ENCODE data around the gene HS3ST5.

HS3ST5 gene

DNA sequence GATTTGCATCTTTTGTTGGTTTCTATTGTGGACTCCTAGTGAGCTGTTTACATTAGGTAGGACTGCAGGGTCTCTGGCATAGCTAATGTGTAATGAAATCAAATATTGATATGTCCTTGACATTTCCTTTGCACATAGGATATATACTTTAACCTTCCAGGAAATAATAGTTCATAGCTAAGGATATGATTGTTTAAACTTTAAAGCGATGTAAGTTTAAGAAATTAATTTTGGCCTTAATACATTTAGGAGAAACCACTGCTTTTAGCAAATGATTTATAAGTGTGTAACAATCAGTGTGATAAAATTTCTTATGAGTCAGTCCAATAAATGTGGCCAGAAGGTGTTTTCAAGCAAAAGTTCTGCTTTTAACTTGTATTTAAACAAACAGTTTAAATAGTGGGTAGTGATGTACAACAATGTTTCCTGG is 171.8 kb downstream of the HS3ST5 start:
- Histone ChIP-seq H2AFZ (ENCODE audit: low read depth, low read length) (no peak overlapping the region), H4K20me1 (ENCODE audit: insufficient read depth, low read length) (no peaks in the 10 kb centered on the region), H3K27ac (ENCODE audit: low read length) (no peak overlapping the region), H3K4me3 (ENCODE audit: low read length) (no peak overlapping the region), H3K9me3 (ENCODE audit: insufficient read depth, low read length) (no peaks in the 10 kb centered on the region), H3K36me3 (replicated peaks; ENCODE audit: low read depth, low read length) (no peaks in the 10 kb centered on the region), H3K4me1 (ENCODE audit: low read length) (no peaks in the 10 kb centered on the region), H3K79me2 (ENCODE audit: low read length) (no peaks in the 10 kb centered on the region), H3K9ac (ENCODE audit: low read length) (no peak overlapping the region), H3K4me2 (ENCODE audit: low read length) (no peak overlapping the region), H3K27me3 (ENCODE audit: low read depth, low read length) (no peaks in the 10 kb centered on the region)
- TF ChIP-seq, protein P1, sequence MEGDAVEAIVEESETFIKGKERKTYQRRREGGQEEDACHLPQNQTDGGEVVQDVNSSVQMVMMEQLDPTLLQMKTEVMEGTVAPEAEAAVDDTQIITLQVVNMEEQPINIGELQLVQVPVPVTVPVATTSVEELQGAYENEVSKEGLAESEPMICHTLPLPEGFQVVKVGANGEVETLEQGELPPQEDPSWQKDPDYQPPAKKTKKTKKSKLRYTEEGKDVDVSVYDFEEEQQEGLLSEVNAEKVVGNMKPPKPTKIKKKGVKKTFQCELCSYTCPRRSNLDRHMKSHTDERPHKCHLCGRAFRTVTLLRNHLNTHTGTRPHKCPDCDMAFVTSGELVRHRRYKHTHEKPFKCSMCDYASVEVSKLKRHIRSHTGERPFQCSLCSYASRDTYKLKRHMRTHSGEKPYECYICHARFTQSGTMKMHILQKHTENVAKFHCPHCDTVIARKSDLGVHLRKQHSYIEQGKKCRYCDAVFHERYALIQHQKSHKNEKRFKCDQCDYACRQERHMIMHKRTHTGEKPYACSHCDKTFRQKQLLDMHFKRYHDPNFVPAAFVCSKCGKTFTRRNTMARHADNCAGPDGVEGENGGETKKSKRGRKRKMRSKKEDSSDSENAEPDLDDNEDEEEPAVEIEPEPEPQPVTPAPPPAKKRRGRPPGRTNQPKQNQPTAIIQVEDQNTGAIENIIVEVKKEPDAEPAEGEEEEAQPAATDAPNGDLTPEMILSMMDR (IDR thresholded peaks at IDR 0.05; ENCODE audit: low read depth, low read length), result no peak
- no peak for TF ChIP-seq EZH2phosphoT487 (IDR thresholded peaks at IDR 0.05; ENCODE audit: low read depth)

DNA sequence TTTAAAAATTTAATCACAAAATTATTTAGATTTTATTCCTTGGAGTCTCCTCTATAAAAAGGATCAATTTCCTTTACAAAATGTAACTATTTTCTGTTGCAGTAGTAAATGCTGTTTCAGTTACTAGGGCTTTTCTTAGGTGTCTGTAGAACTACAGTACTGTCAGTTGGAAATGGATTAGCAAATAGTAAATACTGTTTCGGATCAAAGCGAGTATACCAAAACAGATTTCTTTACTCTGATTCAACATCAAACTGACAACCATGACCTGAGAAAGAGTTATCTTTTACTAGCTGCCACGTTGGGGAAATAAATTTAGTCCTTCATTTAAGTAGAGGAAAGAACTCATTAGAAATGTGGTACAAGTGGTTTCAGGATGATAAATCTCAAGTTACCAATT is 172.5 kb downstream of the HS3ST5 start:
- no peak overlapping the region for H3K27ac ChIP-seq (ENCODE audit: low read length)
- no peak overlapping the region for H2AFZ ChIP-seq (ENCODE audit: low read depth, low read length)
- H3K4me2 ChIP-seq (ENCODE audit: low read length), result no peak overlapping the region
- H3K27me3 ChIP-seq (ENCODE audit: low read depth, low read length), result no peaks in the 10 kb centered on the region
- no peaks in the 10 kb centered on the region for H3K36me3 ChIP-seq (replicated peaks; ENCODE audit: low read depth, low read length)
- no peaks in the 10 kb centered on the region for H3K79me2 ChIP-seq (ENCODE audit: low read length)
- H3K9ac ChIP-seq (ENCODE audit: low read length), result no peak overlapping the region
- H4K20me1 ChIP-seq (ENCODE audit: insufficient read depth, low read length), result no peaks in the 10 kb centered on the region
- TF ChIP-seq, protein P1 (IDR thresholded peaks at IDR 0.05; ENCODE audit: low read depth, low read length), result no peak
- TF ChIP-seq EZH2phosphoT487 (IDR thresholded peaks at IDR 0.05; ENCODE audit: low read depth), result no peak
- H3K4me3 ChIP-seq (ENCODE audit: low read length), result no peak overlapping the region
- no peaks in the 10 kb centered on the region for H3K4me1 ChIP-seq (ENCODE audit: low read length)
- no peaks in the 10 kb centered on the region for H3K9me3 ChIP-seq (ENCODE audit: insufficient read depth, low read length)

DNA sequence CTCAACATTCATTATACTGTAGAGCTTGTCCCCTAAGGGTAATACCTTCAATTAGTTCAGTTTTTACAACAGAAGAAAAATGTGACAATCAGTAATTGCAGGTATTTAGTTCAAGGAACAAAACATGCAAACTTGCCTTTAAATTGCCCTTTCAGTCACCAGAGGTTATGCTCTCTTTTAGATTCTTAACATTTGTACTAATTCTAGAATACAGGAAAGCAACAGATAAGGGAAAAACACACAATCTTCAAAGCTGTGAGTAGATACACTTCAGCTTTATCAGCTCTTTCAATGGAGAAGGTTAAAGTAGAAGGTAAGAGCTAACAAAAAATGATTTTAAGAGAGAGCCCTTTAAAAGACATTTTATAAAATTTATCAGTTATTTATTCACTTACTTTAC is 173.1 kb downstream of the HS3ST5 start:
- Histone ChIP-seq H3K4me3 (ENCODE audit: low read length) (no peak overlapping the region), H3K9me3 (ENCODE audit: insufficient read depth, low read length) (no peaks in the 10 kb centered on the region), H4K20me1 (ENCODE audit: insufficient read depth, low read length) (no peaks in the 10 kb centered on the region), H3K36me3 (replicated peaks; ENCODE audit: low read depth, low read length) (no peaks in the 10 kb centered on the region), H2AFZ (ENCODE audit: low read depth, low read length) (no peak overlapping the region), H3K79me2 (ENCODE audit: low read length) (no peaks in the 10 kb centered on the region), H3K9ac (ENCODE audit: low read length) (no peak overlapping the region), H3K27me3 (ENCODE audit: low read depth, low read length) (no peaks in the 10 kb centered on the region), H3K27ac (ENCODE audit: low read length) (no peak overlapping the region), H3K4me1 (ENCODE audit: low read length) (no peaks in the 10 kb centered on the region), H3K4me2 (ENCODE audit: low read length) (no peak overlapping the region)
- no peak for TF ChIP-seq EZH2phosphoT487 (IDR thresholded peaks at IDR 0.05; ENCODE audit: low read depth)
- TF ChIP-seq, protein P1 (IDR thresholded peaks at IDR 0.05; ENCODE audit: low read depth, low read length), result no peak

DNA sequence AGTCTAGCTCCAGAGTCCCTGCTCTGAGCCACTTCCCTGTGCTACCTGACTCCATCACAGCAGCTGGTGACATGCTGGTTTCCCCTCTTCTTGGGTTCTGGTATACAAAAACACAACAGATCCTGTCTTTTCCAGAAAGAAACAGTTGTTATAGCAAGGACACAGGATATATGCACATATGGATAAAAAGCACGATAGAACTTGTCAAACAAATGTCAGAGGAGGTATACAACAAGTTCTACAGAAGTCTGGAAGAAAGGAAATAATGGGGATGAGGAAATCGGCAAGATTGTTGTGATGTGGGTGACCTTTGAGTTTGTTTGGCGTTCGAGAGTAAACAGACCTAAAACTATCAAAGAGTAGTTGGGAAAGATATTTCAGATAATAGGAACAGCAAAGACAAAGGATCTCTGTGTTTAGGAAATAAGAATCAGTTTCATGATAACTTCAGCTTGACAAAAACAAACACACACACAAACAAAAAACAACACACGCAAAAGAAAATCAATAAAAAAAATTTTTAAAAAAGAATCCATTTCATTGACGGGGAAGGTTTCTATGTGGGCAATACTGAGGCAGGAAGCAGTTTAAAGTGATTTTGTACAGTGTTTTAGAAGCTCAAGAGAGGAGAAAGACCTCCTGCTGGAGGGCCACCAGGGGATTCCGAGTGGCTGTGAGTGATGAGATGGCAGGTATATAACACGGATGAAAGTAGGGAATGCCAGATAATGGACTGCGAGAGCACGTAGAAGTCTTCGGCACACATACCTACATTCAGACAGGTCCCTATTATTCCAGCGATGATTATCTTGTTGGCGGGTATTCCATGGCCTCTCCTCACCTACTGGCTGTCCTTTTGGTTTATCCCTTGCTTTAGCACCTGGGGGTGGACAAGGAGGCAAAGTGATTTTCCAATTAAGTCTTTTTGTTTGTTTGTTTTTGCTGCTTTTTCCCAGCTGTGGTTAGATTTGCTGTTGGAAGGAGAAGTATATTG is 174.9 kb downstream of the HS3ST5 start:
- H3K36me3 ChIP-seq (replicated peaks; ENCODE audit: low read depth, low read length), result no peaks in the 10 kb centered on the region
- H3K9ac ChIP-seq (ENCODE audit: low read length), result no peak overlapping the region
- no peak overlapping the region for H2AFZ ChIP-seq (ENCODE audit: low read depth, low read length)
- H3K4me3 ChIP-seq (ENCODE audit: low read length), result no peak overlapping the region
- no peaks in the 10 kb centered on the region for H3K79me2 ChIP-seq (ENCODE audit: low read length)
- no peaks in the 10 kb centered on the region for H3K27me3 ChIP-seq (ENCODE audit: low read depth, low read length)
- H4K20me1 ChIP-seq (ENCODE audit: insufficient read depth, low read length), result no peaks in the 10 kb centered on the region
- H3K9me3 ChIP-seq (ENCODE audit: insufficient read depth, low read length), result no peaks in the 10 kb centered on the region
- TF ChIP-seq, protein P1 (IDR thresholded peaks at IDR 0.05; ENCODE audit: low read depth, low read length), result no peak
- TF ChIP-seq EZH2phosphoT487 (IDR thresholded peaks at IDR 0.05; ENCODE audit: low read depth), result no peak
- no peak overlapping the region for H3K4me2 ChIP-seq (ENCODE audit: low read length)
- H3K4me1 ChIP-seq (ENCODE audit: low read length), result no peaks in the 10 kb centered on the region
- H3K27ac ChIP-seq (ENCODE audit: low read length), result no peak overlapping the region

Data from OCI-LY3 (cell line).